Bronchial epithelial cell (primary cell): Measurements from ENCODE around the gene MED26. TPM values are rescaled to one million over a fixed set of nuclear protein-coding genes. Genes with fewer than 3 reads are reported as not detected.

Experiments
- DNase-seq: peaks from one replicate; pipeline ENCODE4 v3.0.0-alpha.2; 2010; ENCODE audit warnings: low read depth
- FAIRE-seq: peaks from 2 replicates; lab custom pipeline; 2011; peaks lifted over from hg19 to GRCh38; lab: Jason Lieb, UNC
- H3K27me3 ChIP-seq: 2 replicates; pipeline ENCODE4 v1.5.1; 2011; ENCODE audit warnings: low read length; ENCODE audit not compliant: control insufficient read depth, insufficient read depth
- H3K36me3 ChIP-seq: 2 replicates; pipeline ENCODE4 v1.5.1; 2011; ENCODE audit warnings: low read length; ENCODE audit not compliant: control insufficient read depth, insufficient read depth
- H3K4me3 ChIP-seq: 2 replicates; pipeline ENCODE4 v1.5.1; 2011; ENCODE audit warnings: mild to moderate bottlenecking, low read depth, low read length, control low read depth
- CTCF ChIP-seq: IDR thresholded peaks from 2 replicates; pipeline ENCODE4 v1.5.1; 2011; ENCODE audit warnings: mild to moderate bottlenecking, moderate library complexity, low read length, control low read depth, inconsistent platforms; ENCODE audit not compliant: insufficient read depth, severe bottlenecking
- total RNA-seq: library from RNA; depleted of rRNA; stranded (reverse); fragments of >200 nt; gene quantifications from 2 replicates; pipeline ENCODE4 v1.2.1, GENCODE V29; 2014

The MED26 gene
- total RNA-seq, 1 donor from 2014 or later = 2.9 TPM

GRCh38 chr19:16640951-16641350 is 12.9 kb upstream of the MED26 start:
- Histone ChIP-seq H3K36me3 (peaks cover 19% of the 10 kb centered on the region), H3K27me3 (no peaks in the 10 kb centered on the region), H3K4me3 (no peak overlapping the region)
- DNase-seq (no peak), FAIRE-seq (no peak)
- TF ChIP-seq CTCF = no peak

- DNase-seq (no peak), FAIRE-seq (no peak)
- TF ChIP-seq CTCF = no peak
- Histone ChIP-seq H3K36me3 (peaks cover 5% of the 10 kb centered on the region), H3K27me3 (no peaks in the 10 kb centered on the region), H3K4me3 (no peak overlapping the region)
These were observed 10.7 kb upstream of the MED26 start for GRCh38 chr19:16638666-16639065.

GRCh38 chr19:16637535-16637934 is 9.5 kb upstream of the MED26 start:
- H3K27me3 ChIP-seq = no peaks in the 10 kb centered on the region
- FAIRE-seq (no peak), DNase-seq (no peak)
- no peak overlapping the region for H3K4me3 ChIP-seq
- TF ChIP-seq CTCF = no peak
- peaks cover 5% of the 10 kb centered on the region for H3K36me3 ChIP-seq

- Histone ChIP-seq H3K36me3 (peaks cover 1% of the 10 kb centered on the region), H3K27me3 (no peaks in the 10 kb centered on the region), H3K4me3 (no peak overlapping the region)
- no peak for TF ChIP-seq CTCF
- FAIRE-seq (no peak), DNase-seq (no peak)
These were observed 3.5 kb upstream of the MED26 start for GRCh38 chr19:16631465-16631864.

- H3K27me3 ChIP-seq = no peaks in the 10 kb centered on the region
- no peak for TF ChIP-seq CTCF
- peak overlapping the region; percentile 81 for H3K4me3 ChIP-seq
- no peak for FAIRE-seq
- peaks cover 1% of the 10 kb centered on the region for H3K36me3 ChIP-seq
- no peak for DNase-seq
These were observed 1.1 kb upstream of the MED26 start for GRCh38 chr19:16628984-16629691.

GRCh38 chr19:16627928-16628182 is 149 bp downstream of the MED26 start:
- no peak for FAIRE-seq
- TF ChIP-seq CTCF = no peak
- H3K36me3 ChIP-seq = peaks cover 2% of the 10 kb centered on the region

More at GRCh38 chr19:16627928-16628182, 149 bp downstream of the MED26 start:
- no peak for DNase-seq
- no peaks in the 10 kb centered on the region for H3K27me3 ChIP-seq
- H3K4me3 ChIP-seq = peak overlapping the region; percentile 76
